ENCODE results near the gene IREB2. TPM values are rescaled to one million over a fixed set of nuclear protein-coding genes. Genes with fewer than 3 reads are reported as not detected.

The IREB2 gene
- total and polyA plus RNA-seq, 3 experiments from 2014 or later = 18.5 to 69.3 (median 62.2) TPM

DNA sequence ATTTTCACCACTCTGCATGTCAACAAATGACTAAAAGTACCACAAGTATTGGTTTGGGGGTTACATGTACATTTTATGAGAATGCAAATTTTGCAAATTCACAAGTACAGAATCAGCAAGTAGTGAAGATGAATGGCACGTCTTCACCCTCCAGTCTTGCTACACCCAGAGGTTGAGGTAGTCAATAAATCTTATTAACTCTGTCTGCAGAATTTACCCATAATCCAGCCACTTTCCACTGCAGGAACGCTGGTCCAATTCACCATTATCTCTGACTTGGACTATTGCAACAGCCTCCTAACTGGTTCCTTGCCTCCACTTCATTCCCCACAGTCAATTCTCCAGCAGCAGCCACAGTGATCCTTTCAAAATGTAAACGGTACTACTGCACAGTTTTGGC is 112.8 kb downstream of the IREB2 start:
- peaks cover 0 to 1% of the 10 kb centered on the region in 2 donors for H3K27me3 Mint-ChIP-seq
- DNase-seq = no peak
- H3K4me1 ChIP-seq (ENCODE audit: insufficient read depth, low read length) = no peaks in the 10 kb centered on the region
- no peak overlapping the region for H3K4me3 ChIP-seq (ENCODE audit: low read length)
- no peaks in the 10 kb centered on the region for H3K9me3 ChIP-seq (ENCODE audit: low read length)
- H3K27ac ChIP-seq (ENCODE audit: low read depth, low read length) = no peak overlapping the region
- H3K9me3 Mint-ChIP-seq = no peaks in the 10 kb centered on the region
- H3K36me3 ChIP-seq (ENCODE audit: insufficient read depth, low read length) = peaks cover 24% of the 10 kb centered on the region
- H3K27ac Mint-ChIP-seq = no peak overlapping the region
- no peaks in the 10 kb centered on the region for H3K4me1 Mint-ChIP-seq
- peaks cover 4 to 55% (median 21%) of the 10 kb centered on the region in 3 donors for H3K36me3 Mint-ChIP-seq
- CTCF ChIA-PET = no interaction called here
- POLR2A ChIA-PET = no interaction called here
- no peak overlapping the region for H3K4me3 Mint-ChIP-seq
- H3K27me3 ChIP-seq (ENCODE audit: insufficient read depth, low read length, poor library complexity, severe bottlenecking) = no peaks in the 10 kb centered on the region

Other genes with a start within 250 kb of the IREB2 start
- gene ACSBG1, start 203.7 kb upstream of the IREB2 start, total RNA-seq = not detected
- 0.06 TPM for gene ACSBG1, start 203.7 kb upstream of the IREB2 start, polyA plus RNA-seq
- 10 to 100 TPM; 32.6 to 35.3 TPM for gene DNAJA4, start 173.7 kb upstream of the IREB2 start, total RNA-seq
- 12.3 TPM for gene DNAJA4, start 173.7 kb upstream of the IREB2 start, polyA plus RNA-seq
- gene SKIC8, start 138.6 kb upstream of the IREB2 start, total RNA-seq = 10 to 100 TPM; 60.2 to 62.9 TPM
- gene SKIC8, start 138.6 kb upstream of the IREB2 start, polyA plus RNA-seq = 82.5 TPM
- gene CRABP1, start 97.9 kb upstream of the IREB2 start, total RNA-seq = not detected
- not detected for gene CRABP1, start 97.9 kb upstream of the IREB2 start, polyA plus RNA-seq
- under 1 TPM; 0.82 to 0.94 TPM for gene HYKK, start 69.4 kb downstream of the IREB2 start, total RNA-seq
- 2.0 TPM for gene HYKK, start 69.4 kb downstream of the IREB2 start, polyA plus RNA-seq
- gene PSMA4, start 102.2 kb downstream of the IREB2 start, total RNA-seq = 100 to 1,000 TPM; 228 to 239 TPM
- gene PSMA4, start 102.2 kb downstream of the IREB2 start, polyA plus RNA-seq = 232 TPM
- 1 to 10 TPM; 8.4 to 8.9 TPM for gene CHRNA5, start 127.3 kb downstream of the IREB2 start, total RNA-seq
- 0.89 TPM for gene CHRNA5, start 127.3 kb downstream of the IREB2 start, polyA plus RNA-seq
- gene CHRNA3, start 182.8 kb downstream of the IREB2 start, total RNA-seq = not detected
- not detected for gene CHRNA3, start 182.8 kb downstream of the IREB2 start, polyA plus RNA-seq
- gene CHRNB4, start 203.0 kb downstream of the IREB2 start, total RNA-seq = not detected
- gene CHRNB4, start 203.0 kb downstream of the IREB2 start, polyA plus RNA-seq = not detected